ENCODE results near the gene LTBP1. TPM values are rescaled to one million over a fixed set of nuclear protein-coding genes. Genes with fewer than 3 reads are reported as not detected.

Gene LTBP1
- total RNA-seq, 1 experiment from 2014 or later: 10.3 TPM

GRCh38 chr2:32991091-32991845 lies 44.5 kb downstream of the LTBP1 start:
- ChIA-PET CTCF (no interaction called here), POLR2A (ENCODE audit: unreplicated experiment) (interaction anchor here (0.6 kb wide), 1 partner anchor 20 kb away, joined by 14 read pairs; no protein-coding TSS in a partner anchor)
- H3K4me3 ChIP-seq: no peak overlapping the region
- no peak overlapping the region for H3K4me2 ChIP-seq
- H3K9me2 ChIP-seq (ENCODE audit: insufficient read depth): no peaks in the 10 kb centered on the region
- no peaks in the 10 kb centered on the region for H3F3A ChIP-seq (ENCODE audit: insufficient read depth, low read depth)
- H3K36me3 ChIP-seq (ENCODE audit: low read depth): no peaks in the 10 kb centered on the region
- no peaks in the 10 kb centered on the region for H3K79me2 ChIP-seq (ENCODE audit: low read depth)
- H3K27me3 ChIP-seq (ENCODE audit: insufficient read depth, low read depth): no peaks in the 10 kb centered on the region
- no peak for DNase-seq
- no peaks in the 10 kb centered on the region for H4K20me1 ChIP-seq (ENCODE audit: insufficient read depth)
- no TSS peak for BruUV-seq (replicated peaks)
- intact Hi-C loops (cut with micrococcal nuclease; ENCODE audit: unreplicated experiment): no loop called here
- no peaks in the 10 kb centered on the region for H3K4me1 ChIP-seq (replicated peaks; ENCODE audit: insufficient read depth)
- TF ChIP-seq CTCF (conservative IDR thresholded peaks at IDR 0.05) (no peak), EZH2 (IDR thresholded peaks at IDR 0.05; ENCODE audit: low read depth) (no peak)
- no peak overlapping the region for H2AFZ ChIP-seq
- peaks cover 4% of the 10 kb centered on the region; the same call in 1 of the 2 replicates for H3K9me3 ChIP-seq (ENCODE audit: insufficient read depth, low read depth)
- H3K27ac ChIP-seq: no peak overlapping the region

GRCh38 chr2:32993005-32993539 lies 46.3 kb downstream of the LTBP1 start:
- BruUV-seq (replicated peaks): no TSS peak
- CTCF ChIA-PET: no interaction called here

GRCh38 chr2:32997705-32998104 lies 51.0 kb downstream of the LTBP1 start:
- Histone ChIP-seq H3K9me3 (ENCODE audit: insufficient read depth, low read depth) (peaks cover 4% of the 10 kb centered on the region; the same call in 1 of the 2 replicates), H3K79me2 (ENCODE audit: low read depth) (no peaks in the 10 kb centered on the region), H2AFZ (no peak overlapping the region), H3K27ac (no peak overlapping the region), H4K20me1 (ENCODE audit: insufficient read depth) (no peaks in the 10 kb centered on the region), H3K4me1 (replicated peaks; ENCODE audit: insufficient read depth) (peaks cover 20% of the 10 kb centered on the region), H3K4me3 (no peak overlapping the region), H3K36me3 (ENCODE audit: low read depth) (no peaks in the 10 kb centered on the region), H3K27me3 (ENCODE audit: insufficient read depth, low read depth) (no peaks in the 10 kb centered on the region), H3F3A (ENCODE audit: insufficient read depth, low read depth) (no peaks in the 10 kb centered on the region), H3K4me2 (no peak overlapping the region), H3K9me2 (ENCODE audit: insufficient read depth) (no peaks in the 10 kb centered on the region)
- TF ChIP-seq CTCF (conservative IDR thresholded peaks at IDR 0.05) (no peak), EZH2 (IDR thresholded peaks at IDR 0.05; ENCODE audit: low read depth) (no peak)
- intact Hi-C loops (cut with micrococcal nuclease; ENCODE audit: unreplicated experiment): no loop called here
- POLR2A ChIA-PET (ENCODE audit: unreplicated experiment): no interaction called here
- CTCF ChIA-PET: no interaction called here
- no TSS peak for BruUV-seq (replicated peaks)
- no peak for DNase-seq

More at GRCh38 chr2:32993005-32993539, 46.3 kb downstream of the LTBP1 start:
- no peaks in the 10 kb centered on the region for H3K9me2 ChIP-seq (ENCODE audit: insufficient read depth)
- POLR2A ChIA-PET (ENCODE audit: unreplicated experiment): no interaction called here
- no peak overlapping the region for H3K4me2 ChIP-seq
- H3K27me3 ChIP-seq (ENCODE audit: insufficient read depth, low read depth): no peaks in the 10 kb centered on the region
- H3K79me2 ChIP-seq (ENCODE audit: low read depth): no peaks in the 10 kb centered on the region
- intact Hi-C loops (cut with micrococcal nuclease; ENCODE audit: unreplicated experiment): no loop called here
- H3F3A ChIP-seq (ENCODE audit: insufficient read depth, low read depth): no peaks in the 10 kb centered on the region
- DNase-seq: no peak
- H3K4me3 ChIP-seq: no peak overlapping the region
- H3K4me1 ChIP-seq (replicated peaks; ENCODE audit: insufficient read depth): no peaks in the 10 kb centered on the region
- no peak for TF ChIP-seq CTCF (conservative IDR thresholded peaks at IDR 0.05)
- no peaks in the 10 kb centered on the region for H3K36me3 ChIP-seq (ENCODE audit: low read depth)
- H2AFZ ChIP-seq: no peak overlapping the region
- H3K27ac ChIP-seq: no peak overlapping the region
- H3K9me3 ChIP-seq (ENCODE audit: insufficient read depth, low read depth): peaks cover 4% of the 10 kb centered on the region; the same call in 1 of the 2 replicates
- H4K20me1 ChIP-seq (ENCODE audit: insufficient read depth): no peaks in the 10 kb centered on the region
